ENCODE data around the gene ALX4.

Gene ALX4

DNA sequence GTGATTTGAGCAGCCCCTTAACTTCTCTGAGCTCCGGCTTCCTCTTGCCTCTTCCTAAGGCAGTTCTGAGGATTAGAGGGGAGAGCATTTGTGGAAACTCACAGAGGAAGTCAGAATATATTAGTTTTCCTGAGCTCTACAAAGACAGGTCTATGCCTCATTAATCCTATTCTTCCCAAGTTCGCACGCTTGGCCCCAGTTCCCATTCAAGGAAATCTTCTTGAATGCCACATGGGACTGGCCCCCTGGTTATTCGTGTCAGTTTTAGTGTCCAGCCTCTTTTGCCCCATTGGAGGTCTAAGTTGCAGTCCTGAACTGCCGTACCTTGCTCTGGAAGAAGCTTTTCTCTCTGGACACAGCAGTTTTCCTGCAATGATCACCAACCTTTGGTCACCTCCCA lies 37.6 kb upstream of the ALX4 start:
- Histone ChIP-seq H3K79me2 (ENCODE audit: insufficient read depth, low read length) (no peaks in the 10 kb centered on the region), H3K36me3 (ENCODE audit: insufficient read depth, low read length) (no peaks in the 10 kb centered on the region), H3K9me2 (replicated peaks; ENCODE audit: low read depth, low read length) (no peaks in the 10 kb centered on the region), H3K4me3 (ENCODE audit: low read length, poor library complexity, severe bottlenecking) (no peak overlapping the region), H3K27me3 (ENCODE audit: insufficient read depth, low read length, poor library complexity, severe bottlenecking) (no peaks in the 10 kb centered on the region), H3K9ac (ENCODE audit: low read depth, low read length, poor library complexity, severe bottlenecking) (no peak overlapping the region), H3K4me2 (ENCODE audit: low read depth, low read length, poor library complexity, severe bottlenecking) (no peak overlapping the region), H4K20me1 (ENCODE audit: insufficient read depth, low read length, poor library complexity, severe bottlenecking) (no peaks in the 10 kb centered on the region), H3K4me1 (ENCODE audit: insufficient read depth, low read length, poor library complexity, severe bottlenecking) (no peaks in the 10 kb centered on the region), H2AFZ (ENCODE audit: low read length) (no peak overlapping the region), H3F3A (ENCODE audit: low read depth) (no peaks in the 10 kb centered on the region), H3K9me3 (ENCODE audit: insufficient read depth, low read depth, low read length) (no peaks in the 10 kb centered on the region)
- TF ChIP-seq EZH2phosphoT487 (IDR thresholded peaks at IDR 0.05; ENCODE audit: borderline replicate concordance) = no peak
- TF ChIP-seq, protein P1, sequence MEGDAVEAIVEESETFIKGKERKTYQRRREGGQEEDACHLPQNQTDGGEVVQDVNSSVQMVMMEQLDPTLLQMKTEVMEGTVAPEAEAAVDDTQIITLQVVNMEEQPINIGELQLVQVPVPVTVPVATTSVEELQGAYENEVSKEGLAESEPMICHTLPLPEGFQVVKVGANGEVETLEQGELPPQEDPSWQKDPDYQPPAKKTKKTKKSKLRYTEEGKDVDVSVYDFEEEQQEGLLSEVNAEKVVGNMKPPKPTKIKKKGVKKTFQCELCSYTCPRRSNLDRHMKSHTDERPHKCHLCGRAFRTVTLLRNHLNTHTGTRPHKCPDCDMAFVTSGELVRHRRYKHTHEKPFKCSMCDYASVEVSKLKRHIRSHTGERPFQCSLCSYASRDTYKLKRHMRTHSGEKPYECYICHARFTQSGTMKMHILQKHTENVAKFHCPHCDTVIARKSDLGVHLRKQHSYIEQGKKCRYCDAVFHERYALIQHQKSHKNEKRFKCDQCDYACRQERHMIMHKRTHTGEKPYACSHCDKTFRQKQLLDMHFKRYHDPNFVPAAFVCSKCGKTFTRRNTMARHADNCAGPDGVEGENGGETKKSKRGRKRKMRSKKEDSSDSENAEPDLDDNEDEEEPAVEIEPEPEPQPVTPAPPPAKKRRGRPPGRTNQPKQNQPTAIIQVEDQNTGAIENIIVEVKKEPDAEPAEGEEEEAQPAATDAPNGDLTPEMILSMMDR (conservative IDR thresholded peaks at IDR 0.05; ENCODE audit: low read length) = no peak

DNA sequence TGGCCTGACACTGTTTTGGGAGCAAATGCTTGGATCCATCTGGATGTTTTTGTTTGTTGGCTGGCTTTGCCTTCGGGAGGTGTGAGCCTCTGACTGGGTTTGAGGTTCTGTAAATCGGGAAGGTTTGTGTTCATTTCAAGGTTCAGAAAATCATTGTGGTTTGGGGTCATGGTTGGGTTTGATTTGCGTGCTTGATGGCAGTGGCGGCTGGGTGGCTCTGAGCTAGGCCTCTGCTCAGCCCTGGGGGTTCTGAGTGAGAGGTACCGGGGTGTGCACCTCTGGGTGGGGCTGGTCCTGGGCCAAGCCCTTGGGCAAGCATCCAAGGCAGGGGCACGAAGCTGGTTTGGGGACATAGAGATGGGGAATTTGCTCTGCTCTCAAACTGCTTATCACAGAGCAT lies 37.0 kb upstream of the ALX4 start:
- TF ChIP-seq, protein P1 (conservative IDR thresholded peaks at IDR 0.05; ENCODE audit: low read length) = no peak
- no peak for TF ChIP-seq EZH2phosphoT487 (IDR thresholded peaks at IDR 0.05; ENCODE audit: borderline replicate concordance)
- H3K27me3 ChIP-seq (ENCODE audit: insufficient read depth, low read length, poor library complexity, severe bottlenecking) = no peaks in the 10 kb centered on the region
- no peaks in the 10 kb centered on the region for H3K4me1 ChIP-seq (ENCODE audit: insufficient read depth, low read length, poor library complexity, severe bottlenecking)

GRCh38 chr11:44345781-44346180 lies 35.8 kb upstream of the ALX4 start:
- H3K36me3 ChIP-seq (ENCODE audit: insufficient read depth, low read length) = no peaks in the 10 kb centered on the region
- H3K9me2 ChIP-seq (replicated peaks; ENCODE audit: low read depth, low read length) = no peaks in the 10 kb centered on the region
- no peak for TF ChIP-seq EZH2phosphoT487 (IDR thresholded peaks at IDR 0.05; ENCODE audit: borderline replicate concordance)
- TF ChIP-seq, protein P1 (conservative IDR thresholded peaks at IDR 0.05; ENCODE audit: low read length) = no peak
- no peaks in the 10 kb centered on the region for H3K9me3 ChIP-seq (ENCODE audit: insufficient read depth, low read depth, low read length)
- H3K4me2 ChIP-seq (ENCODE audit: low read depth, low read length, poor library complexity, severe bottlenecking) = no peak overlapping the region
- H2AFZ ChIP-seq (ENCODE audit: low read length) = no peak overlapping the region
- H4K20me1 ChIP-seq (ENCODE audit: insufficient read depth, low read length, poor library complexity, severe bottlenecking) = no peaks in the 10 kb centered on the region
- H3K79me2 ChIP-seq (ENCODE audit: insufficient read depth, low read length) = no peaks in the 10 kb centered on the region
- no peaks in the 10 kb centered on the region for H3F3A ChIP-seq (ENCODE audit: low read depth)
- H3K4me1 ChIP-seq (ENCODE audit: insufficient read depth, low read length, poor library complexity, severe bottlenecking) = no peaks in the 10 kb centered on the region
- H3K27me3 ChIP-seq (ENCODE audit: insufficient read depth, low read length, poor library complexity, severe bottlenecking) = no peaks in the 10 kb centered on the region
- H3K9ac ChIP-seq (ENCODE audit: low read depth, low read length, poor library complexity, severe bottlenecking) = no peak overlapping the region
- H3K4me3 ChIP-seq (ENCODE audit: low read length, poor library complexity, severe bottlenecking) = no peak overlapping the region

More for the DNA sequence above, 37.0 kb upstream of the ALX4 start:
- Histone ChIP-seq H3F3A (ENCODE audit: low read depth) (no peaks in the 10 kb centered on the region), H3K4me2 (ENCODE audit: low read depth, low read length, poor library complexity, severe bottlenecking) (no peak overlapping the region), H3K36me3 (ENCODE audit: insufficient read depth, low read length) (no peaks in the 10 kb centered on the region), H3K9me3 (ENCODE audit: insufficient read depth, low read depth, low read length) (no peaks in the 10 kb centered on the region), H3K9me2 (replicated peaks; ENCODE audit: low read depth, low read length) (no peaks in the 10 kb centered on the region), H3K9ac (ENCODE audit: low read depth, low read length, poor library complexity, severe bottlenecking) (no peak overlapping the region), H3K4me3 (ENCODE audit: low read length, poor library complexity, severe bottlenecking) (no peak overlapping the region), H4K20me1 (ENCODE audit: insufficient read depth, low read length, poor library complexity, severe bottlenecking) (no peaks in the 10 kb centered on the region), H2AFZ (ENCODE audit: low read length) (no peak overlapping the region), H3K79me2 (ENCODE audit: insufficient read depth, low read length) (no peaks in the 10 kb centered on the region)

Measured in Loucy (cell line).